IPS-18c (cell line): Measurements from ENCODE around the gene HPD.
"Not testable (repeated sequence)": the region's sequence is repeated elsewhere in the genome, so short reads cannot be mapped to it uniquely, and the experiment has no call there.

Experiments used
- H3K4me3 ChIP-seq: 2 replicates; pipeline ENCODE4 v1.7.0; 2013; ENCODE audit warnings: low read depth, mild to moderate bottlenecking, low read length, moderate library complexity; ENCODE audit not compliant: insufficient read depth
- H3K9me3 ChIP-seq: one replicate; pipeline ENCODE4 v1.6.1; 2013; ENCODE audit warnings: mild to moderate bottlenecking, low read length, moderate library complexity; ENCODE audit not compliant: control insufficient read depth, insufficient read depth

Gene HPD

DNA sequence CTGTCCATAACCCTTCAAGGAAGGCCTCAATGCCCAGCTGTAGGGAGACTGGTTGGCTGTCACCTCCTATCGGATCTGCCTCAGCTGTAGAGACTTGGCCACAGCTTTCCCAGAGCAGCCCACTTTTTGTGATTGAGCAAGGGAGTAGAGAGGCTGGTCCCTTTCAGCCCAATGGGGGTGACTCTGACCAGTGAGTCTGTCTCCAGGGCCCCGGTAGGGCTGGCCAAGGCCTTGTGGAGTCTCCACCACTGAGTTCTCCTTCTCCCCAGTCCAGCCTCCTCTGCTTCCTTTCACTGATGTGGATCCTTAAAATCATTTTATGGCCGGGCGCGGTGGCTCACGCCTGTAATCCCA, 14.5 kb upstream of the HPD start:
- Histone ChIP-seq H3K9me3 (no peaks in the 10 kb centered on the region), H3K4me3 (no peak overlapping the region)

DNA sequence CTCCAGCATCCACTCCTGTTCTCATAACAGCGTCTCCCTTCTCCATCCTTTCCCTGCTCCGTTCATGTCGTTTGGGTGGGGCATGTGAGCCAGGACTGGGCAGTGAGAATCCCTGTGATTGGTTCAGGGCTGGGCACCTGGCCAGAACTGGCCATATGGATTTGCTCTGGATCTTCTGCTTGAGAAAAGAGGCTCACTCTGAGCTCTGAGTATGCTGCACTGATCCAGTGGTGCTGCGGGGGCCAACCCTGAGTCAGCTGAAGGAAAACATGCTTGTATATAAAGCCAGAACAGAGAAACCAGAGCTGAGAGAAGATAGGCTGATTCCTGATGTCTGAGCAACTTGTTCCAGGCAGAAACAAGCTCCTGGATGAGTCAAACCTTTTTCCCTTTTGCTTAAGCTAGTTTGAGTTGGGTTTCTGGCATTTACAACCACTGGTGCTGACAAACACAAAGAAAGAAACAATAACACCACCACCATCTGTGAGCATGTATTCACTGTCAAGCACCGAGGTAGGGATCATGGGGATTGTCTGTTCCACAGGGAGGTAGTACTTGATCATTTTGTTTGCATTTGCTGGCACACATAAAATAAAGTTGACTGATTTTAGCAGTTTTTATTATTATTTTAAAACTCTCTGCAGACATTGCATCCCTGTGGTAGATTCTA, 14.0 kb upstream of the HPD start:
- H3K4me3 ChIP-seq, result no peak overlapping the region
- no peaks in the 10 kb centered on the region for H3K9me3 ChIP-seq

DNA sequence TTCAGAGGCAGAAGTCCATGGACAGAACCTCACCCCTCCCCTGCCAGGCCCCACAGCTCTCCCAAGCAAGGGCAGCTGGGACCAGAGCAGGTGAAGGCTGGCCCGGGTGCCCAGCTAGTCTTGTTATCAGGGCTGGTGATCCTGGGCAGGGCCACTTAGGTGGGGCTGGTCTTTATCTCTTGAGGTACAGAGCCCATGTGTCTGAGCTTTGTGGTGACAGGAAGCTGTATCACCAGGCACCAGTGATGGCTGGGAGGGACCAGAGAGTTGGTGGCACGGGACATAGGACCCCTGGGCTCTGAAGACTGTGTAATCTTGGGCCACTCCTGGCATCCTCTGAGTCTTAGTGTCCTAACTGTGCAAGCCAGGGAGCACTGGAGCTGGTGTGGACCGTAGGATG, 12.8 kb upstream of the HPD start:
- H3K4me3 ChIP-seq, result no peak overlapping the region
- H3K9me3 ChIP-seq, result no peaks in the 10 kb centered on the region

DNA sequence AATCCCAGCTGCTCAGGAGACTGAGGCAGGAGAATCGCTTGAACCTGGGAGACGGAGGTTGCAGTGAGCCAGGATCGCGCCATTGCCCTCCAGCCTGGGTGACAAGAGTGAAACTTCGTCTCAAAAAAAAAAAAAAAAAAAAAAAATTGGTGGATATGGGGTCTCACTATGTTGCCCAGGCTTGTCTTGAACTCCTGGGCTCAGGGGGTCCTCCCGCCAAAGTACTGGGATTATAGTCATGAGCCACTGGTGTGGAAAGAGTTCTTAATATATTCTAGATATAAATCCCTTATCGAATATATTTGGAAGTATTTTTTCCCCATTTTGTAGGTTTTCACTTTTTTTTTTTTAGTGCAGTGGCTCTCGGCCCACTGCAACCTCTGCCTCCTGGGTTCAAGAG, 10.6 kb upstream of the HPD start:
- not testable (repeated sequence) for H3K4me3 ChIP-seq, H3K9me3 ChIP-seq

DNA sequence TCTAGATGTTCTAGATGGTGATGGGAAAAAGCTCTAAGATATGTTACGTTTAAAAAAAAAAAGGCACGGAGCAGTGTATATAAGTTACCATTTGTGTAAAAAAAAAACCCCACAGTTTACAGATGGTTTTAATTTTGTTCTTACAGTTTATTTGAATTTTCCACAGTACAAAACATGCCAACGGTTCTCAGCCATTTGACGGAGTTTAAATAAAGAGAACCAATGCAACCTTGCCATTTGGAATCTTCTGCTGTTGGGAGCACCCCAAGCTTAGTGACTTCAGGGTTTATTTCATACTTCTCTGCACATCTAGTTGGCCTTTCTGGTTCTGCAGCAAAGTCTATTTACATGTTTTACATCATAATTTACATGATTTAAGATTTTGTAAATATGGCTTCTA, 7.7 kb upstream of the HPD start:
- no peak overlapping the region for H3K4me3 ChIP-seq
- no peaks in the 10 kb centered on the region for H3K9me3 ChIP-seq

DNA sequence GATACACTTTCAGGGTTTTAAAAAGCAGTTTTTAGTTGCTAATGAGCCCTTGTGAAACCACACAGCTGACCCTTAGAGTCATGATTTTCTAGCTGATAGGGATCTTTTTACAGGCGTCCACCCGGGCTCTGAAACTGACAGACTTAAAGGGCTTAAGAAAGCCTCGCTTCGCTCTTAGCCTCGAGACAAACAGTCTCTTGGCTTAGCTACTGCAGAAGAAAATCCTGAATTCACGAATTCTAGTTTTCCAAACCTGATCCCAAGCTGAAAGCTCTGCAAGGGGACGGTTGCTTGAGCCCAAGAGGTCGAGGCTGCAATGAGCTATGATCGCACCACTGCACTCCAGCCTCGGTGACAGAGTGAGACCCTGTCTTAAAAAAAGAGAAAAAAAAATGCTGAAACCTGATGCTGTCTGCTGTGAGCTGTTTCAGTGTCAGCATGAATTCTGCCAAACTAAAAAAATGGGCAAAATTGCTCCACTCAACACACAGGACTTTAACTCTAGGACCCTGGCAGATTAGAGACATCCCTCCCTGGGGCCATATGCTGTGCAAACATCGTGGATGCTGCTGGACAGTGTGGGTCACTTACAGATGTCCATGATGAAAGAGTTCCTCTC, 3.1 kb upstream of the HPD start:
- Histone ChIP-seq H3K4me3 (no peak overlapping the region), H3K9me3 (no peaks in the 10 kb centered on the region)

DNA sequence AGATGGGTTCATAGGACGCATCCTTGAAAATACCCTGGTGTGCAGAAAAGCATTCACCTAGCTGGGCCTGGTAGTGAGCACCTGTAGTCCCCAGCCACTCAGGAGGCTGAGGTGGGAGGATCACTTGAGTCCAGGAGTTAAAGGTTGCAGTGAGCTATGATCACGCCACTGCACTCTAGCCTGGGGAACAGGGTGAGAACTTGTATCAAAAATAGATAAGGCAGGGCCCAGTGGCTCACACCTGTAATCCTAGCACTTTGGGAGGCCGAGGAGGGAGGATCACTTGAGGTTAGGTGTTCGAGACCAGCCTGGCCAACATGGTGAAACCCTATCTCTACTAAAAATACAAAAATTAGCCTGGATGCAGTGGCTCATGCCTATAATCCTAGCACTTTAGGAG, 2.0 kb upstream of the HPD start:
- not testable (repeated sequence) for H3K4me3 ChIP-seq, H3K9me3 ChIP-seq

DNA sequence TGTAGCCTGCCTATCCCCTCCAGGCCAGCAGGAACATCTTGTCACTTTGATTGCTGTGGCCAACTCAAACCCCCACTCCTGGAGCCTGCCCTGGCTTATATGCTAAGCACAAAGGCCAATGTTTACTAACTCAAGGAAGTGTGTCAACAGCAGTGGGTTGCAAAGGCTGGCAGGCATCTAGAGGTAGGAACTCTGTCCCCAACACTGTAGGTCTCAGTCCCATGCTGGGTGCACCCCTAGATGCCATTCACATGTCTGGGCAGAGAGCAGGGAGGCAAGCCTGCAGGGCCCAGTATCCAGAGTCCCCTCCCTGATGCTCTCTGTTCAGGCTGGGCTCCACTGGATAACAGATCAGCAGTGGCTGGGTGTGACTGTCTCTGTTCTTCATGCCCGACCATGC, 1.6 kb upstream of the HPD start:
- Histone ChIP-seq H3K4me3 (no peak overlapping the region), H3K9me3 (no peaks in the 10 kb centered on the region)

DNA sequence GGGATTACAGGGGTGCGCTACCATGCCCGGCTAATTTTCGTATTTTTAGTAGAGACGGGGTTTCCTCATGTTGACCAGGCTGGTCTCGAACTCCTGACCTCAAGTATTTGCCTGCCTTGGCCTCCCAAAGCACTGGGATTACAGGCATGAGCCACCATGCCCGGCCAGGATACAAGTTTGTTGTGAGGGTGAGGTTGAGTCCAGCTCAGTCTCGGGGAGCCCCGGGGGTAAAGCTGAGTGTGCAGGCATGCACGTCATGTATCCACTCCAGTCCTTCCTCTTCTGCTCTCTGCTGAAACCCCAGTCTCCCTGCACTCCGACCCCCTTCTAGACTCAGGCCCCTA, 369 bp downstream of the HPD start:
- no peaks in the 10 kb centered on the region for H3K9me3 ChIP-seq

DNA sequence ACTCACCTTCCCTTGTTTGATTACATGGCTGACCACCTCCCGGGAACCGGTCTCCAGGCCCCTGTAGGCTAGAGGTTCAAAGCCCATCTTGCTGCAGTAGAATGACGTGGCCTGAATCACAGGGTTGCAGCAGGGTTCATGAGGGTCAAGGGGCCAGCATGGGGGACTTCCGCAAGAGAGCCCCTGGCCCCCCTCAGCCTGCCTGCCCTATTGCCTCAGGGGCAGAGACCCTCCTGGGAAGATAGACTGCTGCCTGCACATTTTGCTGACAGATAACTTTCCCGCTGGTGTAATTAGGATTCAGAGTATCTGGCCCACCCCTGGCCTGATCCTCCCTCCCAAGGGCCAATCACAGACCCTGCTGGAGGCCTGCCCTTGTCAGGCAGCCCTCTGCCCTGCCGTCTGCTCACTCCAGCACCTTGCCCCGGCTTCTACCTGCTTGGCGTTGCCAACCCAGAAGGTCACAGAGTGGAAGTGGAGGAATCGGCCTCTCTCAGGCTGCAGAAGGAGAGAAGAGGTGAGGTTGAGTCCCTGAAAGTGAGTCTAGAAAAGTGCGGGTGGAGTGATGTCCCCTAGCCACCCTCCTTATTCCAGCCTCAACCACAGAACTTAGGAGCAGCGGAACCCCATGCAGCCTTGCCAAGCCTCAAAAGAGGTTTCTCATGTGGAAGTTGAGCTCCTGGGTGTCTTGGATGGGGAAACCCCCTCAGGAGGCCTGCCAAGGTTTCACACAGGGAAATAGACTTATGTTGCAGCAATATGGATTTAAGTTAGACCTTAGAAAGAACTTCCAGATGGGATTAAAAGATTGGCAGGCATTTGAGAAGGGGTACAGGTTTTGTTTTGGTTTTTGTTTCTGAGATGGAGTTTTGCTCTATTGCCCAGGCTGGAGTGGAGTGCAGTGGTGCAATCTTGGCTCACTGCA, 1.1 kb downstream of the HPD start:
- no peak overlapping the region for H3K4me3 ChIP-seq

More for the DNA sequence above, 369 bp downstream of the HPD start:
- H3K4me3 ChIP-seq, result no peak overlapping the region

DNA sequence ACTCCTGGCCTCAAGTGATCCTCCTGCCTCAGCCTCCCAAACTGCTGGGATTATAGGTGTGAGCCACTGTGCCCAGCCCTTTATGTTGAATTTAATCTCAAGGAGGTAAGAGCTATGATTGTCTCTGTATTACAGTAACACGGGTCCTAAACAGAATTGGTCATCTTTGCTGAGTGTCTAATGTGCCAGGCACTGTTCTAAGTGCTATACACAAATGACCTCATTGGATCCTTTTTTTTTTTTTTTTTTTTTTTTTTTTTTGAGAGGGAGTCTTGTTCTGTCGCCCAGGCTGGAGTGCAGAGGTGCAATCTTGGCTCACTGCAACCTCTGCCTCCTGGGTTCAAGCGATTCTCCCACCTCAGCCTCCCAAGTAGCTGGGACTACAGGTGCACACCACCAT, 6.3 kb downstream of the HPD start:
- H3K9me3 ChIP-seq, H3K4me3 ChIP-seq: not testable (repeated sequence)

More for the DNA sequence above, 1.1 kb downstream of the HPD start:
- H3K9me3 ChIP-seq, result no peaks in the 10 kb centered on the region

DNA sequence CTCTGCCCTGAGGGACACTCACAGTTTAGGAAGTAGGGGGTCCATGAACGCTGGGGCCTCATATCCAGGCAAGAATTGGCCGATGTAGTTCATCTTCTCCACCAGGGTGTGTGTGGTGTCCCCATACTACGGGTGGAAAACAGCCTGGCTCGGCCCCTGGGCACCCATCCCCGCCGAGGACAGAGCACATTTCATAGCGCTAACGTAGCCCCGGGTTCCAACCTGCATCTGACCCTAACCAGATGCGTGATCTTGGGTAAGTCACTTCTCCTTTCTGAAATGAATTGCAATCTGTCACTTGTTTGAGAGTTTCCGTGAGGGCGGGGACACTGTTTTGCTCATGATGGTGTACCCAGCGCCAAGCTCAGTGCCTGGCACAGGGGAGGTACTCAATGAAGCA, 9.0 kb downstream of the HPD start:
- Histone ChIP-seq H3K4me3 (no peak overlapping the region), H3K9me3 (no peaks in the 10 kb centered on the region)

DNA sequence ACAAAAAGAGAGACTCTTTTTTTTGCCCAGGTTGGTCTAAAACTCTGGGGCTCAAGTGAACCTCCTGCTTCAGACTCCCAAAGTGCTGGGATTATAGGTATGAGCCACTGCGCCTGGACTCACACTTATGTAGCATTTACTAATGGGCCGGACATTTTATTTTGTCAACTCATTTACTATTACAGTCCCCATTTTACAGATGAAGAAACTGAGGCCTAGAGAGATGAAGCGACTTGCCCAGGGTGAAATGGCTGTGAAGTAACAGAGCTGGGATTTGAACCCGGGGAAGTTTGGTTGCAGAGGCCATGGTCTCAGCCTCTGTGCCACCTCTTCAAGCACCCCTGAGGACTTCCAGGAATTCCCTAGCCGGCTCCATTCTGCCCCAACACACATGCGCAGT, 9.4 kb downstream of the HPD start:
- Histone ChIP-seq H3K9me3 (no peaks in the 10 kb centered on the region), H3K4me3 (no peak overlapping the region)

DNA sequence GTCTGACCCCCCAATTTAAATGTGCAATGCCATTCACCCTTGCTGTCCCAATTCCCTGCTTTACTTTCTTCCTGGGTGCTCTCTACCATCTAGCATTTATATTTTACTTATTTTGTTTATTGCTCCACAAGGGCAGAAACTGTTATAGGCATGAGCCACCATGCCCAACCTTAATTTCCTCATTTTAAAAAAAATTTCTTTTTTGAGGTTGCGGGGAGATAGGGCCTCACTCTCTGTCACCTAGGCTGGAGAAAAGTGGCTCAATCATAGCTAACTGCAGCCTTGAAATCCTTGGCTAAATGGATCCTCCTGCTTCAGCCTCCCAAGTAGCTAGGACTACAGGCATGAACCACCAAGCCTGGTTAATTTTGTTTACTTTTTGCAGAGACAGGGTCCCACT, 13.0 kb downstream of the HPD start:
- no peak overlapping the region for H3K4me3 ChIP-seq

DNA sequence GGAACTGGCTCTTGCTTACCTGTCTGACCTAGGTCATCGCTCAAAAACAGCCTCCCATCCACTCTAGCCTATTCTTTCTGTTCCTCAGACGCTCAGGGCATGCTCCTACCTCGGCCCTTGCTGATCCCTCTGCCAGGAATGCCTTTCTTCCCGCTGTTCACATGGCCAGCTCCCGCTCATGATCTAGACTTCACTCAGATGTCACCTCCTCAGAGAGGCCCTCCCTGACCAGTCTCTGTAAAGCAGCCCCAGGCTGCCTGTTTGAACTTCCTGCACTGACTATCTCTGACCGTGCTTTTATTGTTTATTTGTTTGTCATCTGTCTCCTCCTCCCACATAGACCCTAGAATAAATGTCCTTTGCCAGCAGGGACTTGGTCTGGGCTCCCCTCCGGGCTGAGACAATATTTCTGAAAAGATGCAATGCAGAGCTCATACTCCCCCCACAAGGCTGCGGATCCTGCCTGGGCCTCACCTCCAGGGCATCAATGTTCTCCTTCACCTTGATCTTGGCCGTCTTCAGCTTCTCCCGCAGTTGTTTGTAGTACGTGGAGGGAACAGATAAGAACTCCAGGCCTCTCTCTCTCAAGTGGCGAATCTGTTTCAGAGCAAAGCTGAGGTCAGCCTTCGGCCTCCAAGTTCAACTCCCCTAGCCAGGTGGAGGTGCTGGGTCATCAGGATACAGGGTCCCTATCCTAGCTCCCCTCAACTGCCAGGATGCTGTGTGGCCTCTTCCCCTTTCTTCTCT, 15.2 kb downstream of the HPD start:
- Histone ChIP-seq H3K9me3 (no peaks in the 10 kb centered on the region), H3K4me3 (no peak overlapping the region)

More for the DNA sequence above, 13.0 kb downstream of the HPD start:
- H3K9me3 ChIP-seq, result no peaks in the 10 kb centered on the region

DNA sequence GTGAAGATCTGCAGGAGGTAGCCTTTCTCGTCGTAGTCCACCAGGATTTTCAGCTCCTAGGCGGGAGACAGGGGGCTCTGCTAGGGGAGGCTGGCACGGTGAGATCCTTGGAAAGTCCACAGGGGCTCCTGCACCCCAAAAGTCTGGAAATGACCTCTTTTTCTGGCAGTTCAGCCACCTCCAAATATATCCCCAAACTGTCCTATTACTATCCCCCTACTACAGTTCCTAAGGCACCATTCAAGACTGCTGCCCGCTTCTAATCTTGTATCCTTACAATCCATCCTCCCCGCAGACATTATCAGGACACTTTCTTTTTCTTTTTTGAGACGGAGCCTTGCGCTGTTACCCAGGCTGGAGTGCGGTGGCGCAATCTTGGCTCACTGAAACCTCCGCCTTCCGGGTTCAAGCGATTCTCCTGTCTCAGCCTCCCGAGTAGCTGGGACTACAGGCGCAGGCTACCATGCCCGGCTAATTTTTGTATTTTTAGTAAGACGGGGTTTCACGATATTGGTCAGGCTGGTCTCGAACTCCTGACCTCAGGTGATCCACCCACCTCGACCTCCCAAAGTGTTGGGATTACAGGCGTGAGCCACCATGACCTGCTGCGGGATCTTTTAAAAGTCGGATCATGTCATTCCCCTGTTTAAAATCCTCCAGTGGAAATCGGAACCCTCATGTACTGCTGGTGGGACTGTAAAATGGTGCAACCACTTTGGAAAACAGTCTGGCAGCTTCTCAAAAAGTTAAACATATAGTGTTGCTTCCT, 18.5 kb downstream of the HPD start:
- Histone ChIP-seq H3K4me3 (peak overlapping the region; percentile 84), H3K9me3 (no peaks in the 10 kb centered on the region)
